ENCODE measurements around the gene ZNF554. TPM values are rescaled to one million over a fixed set of nuclear protein-coding genes. Genes with fewer than 3 reads are reported as not detected.

ZNF554 gene
- total RNA-seq, 3 donors from 2014 or later (not counting 1 experiment from before 2014, with no cell fraction given), result 3.4 to 5.6 (median 3.7) TPM

DNA sequence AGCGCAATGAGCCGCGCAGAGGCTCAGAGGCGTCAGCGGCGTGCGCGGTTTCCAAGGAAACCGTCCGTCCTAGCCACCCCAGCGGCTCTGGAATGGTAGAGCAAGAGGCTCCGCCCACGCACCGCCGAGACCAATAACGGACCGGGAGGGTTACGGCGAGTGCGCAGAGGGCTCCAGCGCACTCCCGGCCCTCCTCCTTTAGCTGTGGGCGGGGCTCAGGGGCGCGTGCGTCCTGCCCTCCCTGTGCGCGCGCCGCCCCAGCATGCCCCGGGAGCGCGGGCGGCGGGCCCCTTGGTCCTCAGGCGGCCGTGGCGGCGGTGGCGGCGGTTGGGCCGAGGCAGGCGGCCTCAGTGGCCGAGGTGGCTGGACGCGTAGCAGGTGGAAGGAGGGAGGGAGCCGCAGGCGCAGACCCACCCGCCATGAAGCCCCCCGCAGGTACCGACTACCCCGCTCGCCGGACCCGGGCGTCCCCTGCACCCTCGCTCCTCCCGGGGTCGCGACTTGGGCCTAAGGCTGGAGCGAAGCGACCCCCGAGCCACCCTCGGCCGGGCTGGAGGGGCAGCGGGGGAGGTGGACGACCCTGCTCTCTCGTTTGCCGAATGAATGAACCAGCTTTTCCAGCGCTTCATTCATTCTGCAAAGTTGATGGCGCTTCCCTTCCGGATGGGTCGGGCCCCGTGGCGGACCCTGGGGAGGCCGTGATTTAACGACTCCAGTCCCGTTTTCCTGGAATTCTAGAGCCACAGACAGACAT, 34.2 kb upstream of the ZNF554 start, which contains the start of gene THOP1:
THOP1 (plus strand) TSS at position 260 of the 754 bp plus-strand sequence; CDS start at position 420, 160 bp downstream.
- peaks cover 40% of the 10 kb centered on the region for H3K4me1 ChIP-seq (ENCODE audit: control insufficient read depth, insufficient read depth, low read length)
- Mint-ChIP-seq H3K27me3 (ENCODE audit: low read depth in 2 of 2) (no peaks in the 10 kb centered on the region), H3K36me3 (no peaks in the 10 kb centered on the region), H3K4me3 (peak within 1 kb of the TSS; percentile 88), H3K27ac (peak within 1 kb of the TSS; percentile 82 to 93), H3K9me3 (no peaks in the 10 kb centered on the region), H3K4me1 (peaks cover 23 to 32% of the 10 kb centered on the region in 2 donors)
- no peaks in the 10 kb centered on the region for H3K9me3 ChIP-seq (ENCODE audit: control insufficient read depth, insufficient read depth, low read length)
- peak within 1 kb of the TSS; percentile 70 for H3K4me3 ChIP-seq (ENCODE audit: low read length)
- H3K27ac ChIP-seq (ENCODE audit: low read length), result peak within 1 kb of the TSS; percentile 58
- WGBS (ENCODE audit: insufficient coverage), result under 1% methylated on average over 78 of the region's 78 CpGs
- DNase-seq, result peak; percentile 94 to 100
- peak; percentile 87 to 97 (median 90) for ATAC-seq
- H3K36me3 ChIP-seq (ENCODE audit: control insufficient read depth, insufficient read depth, low read length), result no peaks in the 10 kb centered on the region
- intact Hi-C loops (cut with micrococcal nuclease), result no loop called here
- TF ChIP-seq, protein P1, sequence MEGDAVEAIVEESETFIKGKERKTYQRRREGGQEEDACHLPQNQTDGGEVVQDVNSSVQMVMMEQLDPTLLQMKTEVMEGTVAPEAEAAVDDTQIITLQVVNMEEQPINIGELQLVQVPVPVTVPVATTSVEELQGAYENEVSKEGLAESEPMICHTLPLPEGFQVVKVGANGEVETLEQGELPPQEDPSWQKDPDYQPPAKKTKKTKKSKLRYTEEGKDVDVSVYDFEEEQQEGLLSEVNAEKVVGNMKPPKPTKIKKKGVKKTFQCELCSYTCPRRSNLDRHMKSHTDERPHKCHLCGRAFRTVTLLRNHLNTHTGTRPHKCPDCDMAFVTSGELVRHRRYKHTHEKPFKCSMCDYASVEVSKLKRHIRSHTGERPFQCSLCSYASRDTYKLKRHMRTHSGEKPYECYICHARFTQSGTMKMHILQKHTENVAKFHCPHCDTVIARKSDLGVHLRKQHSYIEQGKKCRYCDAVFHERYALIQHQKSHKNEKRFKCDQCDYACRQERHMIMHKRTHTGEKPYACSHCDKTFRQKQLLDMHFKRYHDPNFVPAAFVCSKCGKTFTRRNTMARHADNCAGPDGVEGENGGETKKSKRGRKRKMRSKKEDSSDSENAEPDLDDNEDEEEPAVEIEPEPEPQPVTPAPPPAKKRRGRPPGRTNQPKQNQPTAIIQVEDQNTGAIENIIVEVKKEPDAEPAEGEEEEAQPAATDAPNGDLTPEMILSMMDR (IDR thresholded peaks at IDR 0.05), result no peak
- H3K27me3 ChIP-seq (ENCODE audit: control insufficient read depth, insufficient read depth, low read length), result no peaks in the 10 kb centered on the region

DNA sequence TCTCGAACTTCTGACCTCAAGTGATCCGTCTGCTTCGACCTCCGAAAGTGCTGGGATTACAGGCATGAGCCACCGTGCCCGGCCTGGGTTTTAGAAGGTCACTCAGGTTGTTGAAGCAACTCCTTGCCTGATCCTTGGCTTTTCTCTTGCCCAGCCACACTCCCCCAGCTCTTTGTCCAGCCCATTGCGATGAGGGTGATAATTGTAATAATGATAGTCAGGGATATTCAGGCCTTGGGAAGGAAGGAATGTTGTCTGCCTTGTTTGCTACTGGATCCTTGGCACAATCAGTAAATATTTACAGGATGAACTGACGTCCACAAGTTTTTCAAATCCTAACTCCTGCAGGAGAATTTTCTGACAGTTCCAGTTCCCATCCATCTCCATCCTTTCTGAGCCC, 32.6 kb upstream of the ZNF554 start:
- Mint-ChIP-seq H3K4me3 (peak overlapping the region; percentile 58), H3K36me3 (no peaks in the 10 kb centered on the region), H3K9me3 (no peaks in the 10 kb centered on the region), H3K4me1 (peaks cover 16 to 23% of the 10 kb centered on the region in 2 donors), H3K27ac (no peak overlapping the region), H3K27me3 (ENCODE audit: low read depth in 2 of 2) (no peaks in the 10 kb centered on the region)
- intact Hi-C loops (cut with micrococcal nuclease), result no loop called here
- no peak for DNase-seq
- TF ChIP-seq, protein P1 (IDR thresholded peaks at IDR 0.05), result no peak
- Histone ChIP-seq H3K27me3 (ENCODE audit: control insufficient read depth, insufficient read depth, low read length) (no peaks in the 10 kb centered on the region), H3K4me3 (ENCODE audit: low read length) (no peak overlapping the region), H3K4me1 (ENCODE audit: control insufficient read depth, insufficient read depth, low read length) (peaks cover 34% of the 10 kb centered on the region), H3K9me3 (ENCODE audit: control insufficient read depth, insufficient read depth, low read length) (no peaks in the 10 kb centered on the region), H3K27ac (ENCODE audit: low read length) (no peak overlapping the region), H3K36me3 (ENCODE audit: control insufficient read depth, insufficient read depth, low read length) (peaks cover 4% of the 10 kb centered on the region)
- ATAC-seq, result no peak
- 91% methylated on average over 7 of the region's 8 CpGs for WGBS (ENCODE audit: insufficient coverage)

DNA sequence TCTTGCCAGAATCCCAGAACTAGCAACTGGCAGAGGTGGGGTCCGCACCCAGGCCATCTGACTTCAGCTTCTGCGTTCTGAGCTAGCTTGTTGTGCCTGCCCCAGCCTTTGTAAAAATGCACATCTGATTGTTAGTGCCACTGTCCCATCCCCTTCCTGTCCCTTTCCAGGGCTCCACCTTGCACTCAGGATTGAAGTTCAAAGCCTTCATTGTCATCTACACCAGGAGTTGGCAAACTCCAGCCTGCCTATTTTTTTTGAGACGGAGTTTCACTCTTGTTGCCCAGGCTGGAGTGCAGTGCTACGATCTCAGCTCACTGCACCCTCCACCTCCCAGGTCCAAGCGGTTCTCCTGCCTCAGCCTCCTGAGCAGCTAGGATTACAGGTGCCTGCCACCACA, 31.4 kb upstream of the ZNF554 start:
- ATAC-seq (no peak), DNase-seq (no peak)
- Histone ChIP-seq H3K4me1 (ENCODE audit: control insufficient read depth, insufficient read depth, low read length) (peaks cover 26% of the 10 kb centered on the region), H3K27me3 (ENCODE audit: control insufficient read depth, insufficient read depth, low read length) (no peaks in the 10 kb centered on the region), H3K36me3 (ENCODE audit: control insufficient read depth, insufficient read depth, low read length) (peaks cover 4% of the 10 kb centered on the region), H3K27ac (ENCODE audit: low read length) (no peak overlapping the region), H3K9me3 (ENCODE audit: control insufficient read depth, insufficient read depth, low read length) (no peaks in the 10 kb centered on the region), H3K4me3 (ENCODE audit: low read length) (no peak overlapping the region)
- no peaks in the 10 kb centered on the region for H3K36me3 Mint-ChIP-seq
- H3K27ac Mint-ChIP-seq, result no peak overlapping the region
- H3K4me3 Mint-ChIP-seq, result no peak overlapping the region
- intact Hi-C loops (cut with micrococcal nuclease), result no loop called here
- H3K9me3 Mint-ChIP-seq, result no peaks in the 10 kb centered on the region
- WGBS (ENCODE audit: insufficient coverage), result 99% methylated on average over 5 of the region's 5 CpGs
- TF ChIP-seq, protein P1 (IDR thresholded peaks at IDR 0.05), result no peak
- H3K27me3 Mint-ChIP-seq (ENCODE audit: low read depth in 2 of 2), result no peaks in the 10 kb centered on the region
- peaks cover 12 to 17% of the 10 kb centered on the region in 2 donors for H3K4me1 Mint-ChIP-seq
